Measurements from ENCODE around the gene COL4A2.

COL4A2 gene

GRCh38 chr13:110317093-110317492, 10.0 kb downstream of the COL4A2 start:
- H3K27me3 Mint-ChIP-seq (ENCODE audit: low read depth), result no peaks in the 10 kb centered on the region
- H3K36me3 Mint-ChIP-seq (ENCODE audit: low read depth), result peaks cover 38% of the 10 kb centered on the region
- no peaks in the 10 kb centered on the region for H3K9me3 Mint-ChIP-seq
- peaks cover 36% of the 10 kb centered on the region for H3K4me1 Mint-ChIP-seq
- TF ChIP-seq CTCF (IDR thresholded peaks at IDR 0.05; ENCODE audit: unreplicated experiment in 3 of 3), result no peak
- peak overlapping the region in 1 of 3 experiments; percentile 1 for H3K27ac Mint-ChIP-seq
- H3K4me3 Mint-ChIP-seq, result no peak overlapping the region

- H3K36me3 Mint-ChIP-seq (ENCODE audit: low read depth), result peaks cover 35% of the 10 kb centered on the region
- H3K27ac Mint-ChIP-seq, result peak overlapping the region in 1 of 3 experiments; percentile 1
- no peaks in the 10 kb centered on the region for H3K27me3 Mint-ChIP-seq (ENCODE audit: low read depth)
- H3K4me1 Mint-ChIP-seq, result peaks cover 35% of the 10 kb centered on the region
- no peaks in the 10 kb centered on the region for H3K9me3 Mint-ChIP-seq
- H3K4me3 Mint-ChIP-seq, result no peak overlapping the region
- TF ChIP-seq CTCF (IDR thresholded peaks at IDR 0.05; ENCODE audit: unreplicated experiment in 3 of 3), result no peak
Measured at GRCh38 chr13:110317496-110318195, 10.6 kb downstream of the COL4A2 start.

GRCh38 chr13:110318920-110319319, 11.8 kb downstream of the COL4A2 start:
- no peak overlapping the region for H3K27ac Mint-ChIP-seq
- peaks cover 32% of the 10 kb centered on the region for H3K36me3 Mint-ChIP-seq (ENCODE audit: low read depth)
- peaks cover 42% of the 10 kb centered on the region for H3K4me1 Mint-ChIP-seq
- H3K4me3 Mint-ChIP-seq, result no peak overlapping the region
- no peaks in the 10 kb centered on the region for H3K27me3 Mint-ChIP-seq (ENCODE audit: low read depth)
- TF ChIP-seq CTCF (IDR thresholded peaks at IDR 0.05; ENCODE audit: unreplicated experiment in 3 of 3), result no peak
- H3K9me3 Mint-ChIP-seq, result no peaks in the 10 kb centered on the region

- peaks cover 42% of the 10 kb centered on the region for H3K4me1 Mint-ChIP-seq
- no peaks in the 10 kb centered on the region for H3K9me3 Mint-ChIP-seq
- no peak overlapping the region for H3K4me3 Mint-ChIP-seq
- no peak for TF ChIP-seq CTCF (IDR thresholded peaks at IDR 0.05; ENCODE audit: unreplicated experiment in 3 of 3)
- peak overlapping the region; percentile 28 to 60 (median 55) for H3K27ac Mint-ChIP-seq
- peaks cover 27% of the 10 kb centered on the region for H3K36me3 Mint-ChIP-seq (ENCODE audit: low read depth)
- H3K27me3 Mint-ChIP-seq (ENCODE audit: low read depth), result no peaks in the 10 kb centered on the region
Measured at GRCh38 chr13:110319397-110319773, 12.3 kb downstream of the COL4A2 start.

GRCh38 chr13:110319774-110320509, 12.9 kb downstream of the COL4A2 start:
- peaks cover 46% of the 10 kb centered on the region for H3K4me1 Mint-ChIP-seq
- TF ChIP-seq CTCF (IDR thresholded peaks at IDR 0.05; ENCODE audit: unreplicated experiment in 3 of 3), result no peak
- H3K4me3 Mint-ChIP-seq, result no peak overlapping the region
- H3K27me3 Mint-ChIP-seq (ENCODE audit: low read depth), result no peaks in the 10 kb centered on the region
- peaks cover 30% of the 10 kb centered on the region for H3K36me3 Mint-ChIP-seq (ENCODE audit: low read depth)
- H3K27ac Mint-ChIP-seq, result peak overlapping the region; percentile 45 to 74 (median 55)
- H3K9me3 Mint-ChIP-seq, result no peaks in the 10 kb centered on the region
